ENCODE results near the gene ZNF322. TPM values are rescaled to one million over a fixed set of nuclear protein-coding genes. Genes with fewer than 3 reads are reported as not detected.
A peak's percentile ranks its signal among the peaks of the same experiment; 100 is the strongest.

ZNF322 gene
- polyA plus RNA-seq, 4 donors: 4.7 to 25.7 (median 5.7) TPM

GRCh38 chr6:26609463-26609862 is 50.1 kb downstream of the ZNF322 start:
- 59 to 68% (median 60%) methylated on average over 3 of the region's 3 CpGs for WGBS, 3 donors

GRCh38 chr6:26607434-26608230 is 51.9 kb downstream of the ZNF322 start:
- FAIRE-seq (no peak), DNase-seq (peak; percentile 74 to 80)
- no peaks in the 10 kb centered on the region for H3K4me1 ChIP-seq (ENCODE audit: control insufficient read depth in 3 of 3, insufficient read depth in 2 of 3, low read depth in 1 of 3, low read length in 2 of 3)
- no peaks in the 10 kb centered on the region for H3K36me3 ChIP-seq (ENCODE audit: control insufficient read depth in 3 of 3, insufficient read depth in 2 of 3, low read depth in 1 of 3, low read length in 3 of 3)
- H3K27me3 ChIP-seq (ENCODE audit: control insufficient read depth in 3 of 3, insufficient read depth in 3 of 3, low read length in 3 of 3): peaks cover 0 to 23% (median 4%) of the 10 kb centered on the region in 3 donors
- 20 to 46% (median 29%) methylated on average over 7 of the region's 7 CpGs for WGBS, 3 donors
- no peak overlapping the region for H3K27ac ChIP-seq (ENCODE audit: low read depth in 1 of 3, low read length in 2 of 3)
- peak overlapping the region in 2 of 3 donors; percentile 12 to 30 for H3K4me3 ChIP-seq (ENCODE audit: low read depth in 1 of 3, low read length in 3 of 3)
- H3K9me3 ChIP-seq (ENCODE audit: control insufficient read depth in 2 of 2, insufficient read depth in 1 of 2, low read depth in 1 of 2, low read length in 1 of 2): no peaks in the 10 kb centered on the region

More at GRCh38 chr6:26609463-26609862, 50.1 kb downstream of the ZNF322 start:
- Histone ChIP-seq H3K4me1 (ENCODE audit: control insufficient read depth in 3 of 3, insufficient read depth in 2 of 3, low read depth in 1 of 3, low read length in 2 of 3) (peaks cover 0 to 11% (median 4%) of the 10 kb centered on the region in 3 donors), H3K4me3 (ENCODE audit: low read depth in 1 of 3, low read length in 3 of 3) (no peak overlapping the region), H3K9me3 (ENCODE audit: control insufficient read depth in 2 of 2, insufficient read depth in 1 of 2, low read depth in 1 of 2, low read length in 1 of 2) (peaks cover 0 to 2% of the 10 kb centered on the region in 2 donors), H3K27me3 (ENCODE audit: control insufficient read depth in 3 of 3, insufficient read depth in 3 of 3, low read length in 3 of 3) (peaks cover 0 to 41% (median 19%) of the 10 kb centered on the region in 3 donors), H3K27ac (ENCODE audit: low read depth in 1 of 3, low read length in 2 of 3) (no peak overlapping the region), H3K36me3 (ENCODE audit: control insufficient read depth in 3 of 3, insufficient read depth in 2 of 3, low read depth in 1 of 3, low read length in 3 of 3) (no peaks in the 10 kb centered on the region)
- DNase-seq (no peak), FAIRE-seq (no peak)

GRCh38 chr6:26604797-26605196 is 54.7 kb downstream of the ZNF322 start:
- Histone ChIP-seq H3K4me3 (ENCODE audit: low read depth in 1 of 3, low read length in 3 of 3) (no peak overlapping the region), H3K27me3 (ENCODE audit: control insufficient read depth in 3 of 3, insufficient read depth in 3 of 3, low read length in 3 of 3) (no peaks in the 10 kb centered on the region), H3K9me3 (ENCODE audit: control insufficient read depth in 2 of 2, insufficient read depth in 1 of 2, low read depth in 1 of 2, low read length in 1 of 2) (no peaks in the 10 kb centered on the region), H3K36me3 (ENCODE audit: control insufficient read depth in 3 of 3, insufficient read depth in 2 of 3, low read depth in 1 of 3, low read length in 3 of 3) (no peaks in the 10 kb centered on the region), H3K27ac (ENCODE audit: low read depth in 1 of 3, low read length in 2 of 3) (no peak overlapping the region), H3K4me1 (ENCODE audit: control insufficient read depth in 3 of 3, insufficient read depth in 2 of 3, low read depth in 1 of 3, low read length in 2 of 3) (no peaks in the 10 kb centered on the region)
- 60 to 63% (median 62%) methylated on average over 3 of the region's 3 CpGs for WGBS, 3 donors
- DNase-seq (no peak), FAIRE-seq (no peak)

- no peak overlapping the region for H3K4me3 ChIP-seq (ENCODE audit: low read depth in 1 of 3, low read length in 3 of 3)
- FAIRE-seq (no peak), DNase-seq (no peak)
- H3K9me3 ChIP-seq (ENCODE audit: control insufficient read depth in 2 of 2, insufficient read depth in 1 of 2, low read depth in 1 of 2, low read length in 1 of 2): no peaks in the 10 kb centered on the region
- H3K27ac ChIP-seq (ENCODE audit: low read depth in 1 of 3, low read length in 2 of 3): no peak overlapping the region
- 66 to 73% (median 72%) methylated on average over 3 of the region's 3 CpGs for WGBS, 3 donors
- no peaks in the 10 kb centered on the region for H3K27me3 ChIP-seq (ENCODE audit: control insufficient read depth in 3 of 3, insufficient read depth in 3 of 3, low read length in 3 of 3)
- H3K36me3 ChIP-seq (ENCODE audit: control insufficient read depth in 3 of 3, insufficient read depth in 2 of 3, low read depth in 1 of 3, low read length in 3 of 3): peaks cover 0 to 4% (median 0%) of the 10 kb centered on the region in 3 donors
- no peaks in the 10 kb centered on the region for H3K4me1 ChIP-seq (ENCODE audit: control insufficient read depth in 3 of 3, insufficient read depth in 2 of 3, low read depth in 1 of 3, low read length in 2 of 3)
Observed at GRCh38 chr6:26604026-26604425, 55.5 kb downstream of the ZNF322 start.

- WGBS, 3 donors: 71 to 84% (median 84%) methylated on average over 3 of the region's 3 CpGs
- DNase-seq (no peak), FAIRE-seq (no peak)
- Histone ChIP-seq H3K36me3 (ENCODE audit: control insufficient read depth in 3 of 3, insufficient read depth in 2 of 3, low read depth in 1 of 3, low read length in 3 of 3) (peaks cover 4 to 10% (median 7%) of the 10 kb centered on the region in 3 donors), H3K27me3 (ENCODE audit: control insufficient read depth in 3 of 3, insufficient read depth in 3 of 3, low read length in 3 of 3) (no peaks in the 10 kb centered on the region), H3K4me1 (ENCODE audit: control insufficient read depth in 3 of 3, insufficient read depth in 2 of 3, low read depth in 1 of 3, low read length in 2 of 3) (peaks cover 2 to 6% (median 5%) of the 10 kb centered on the region in 3 donors), H3K27ac (ENCODE audit: low read depth in 1 of 3, low read length in 2 of 3) (no peak overlapping the region), H3K4me3 (ENCODE audit: low read depth in 1 of 3, low read length in 3 of 3) (no peak overlapping the region), H3K9me3 (ENCODE audit: control insufficient read depth in 2 of 2, insufficient read depth in 1 of 2, low read depth in 1 of 2, low read length in 1 of 2) (no peaks in the 10 kb centered on the region)
Observed at GRCh38 chr6:26602262-26602661, 57.3 kb downstream of the ZNF322 start.

GRCh38 chr6:26600759-26601158 is 58.8 kb downstream of the ZNF322 start:
- H3K4me3 ChIP-seq (ENCODE audit: low read depth in 1 of 3, low read length in 3 of 3): no peak overlapping the region
- FAIRE-seq: no peak
- no peaks in the 10 kb centered on the region for H3K27me3 ChIP-seq (ENCODE audit: control insufficient read depth in 3 of 3, insufficient read depth in 3 of 3, low read length in 3 of 3)

GRCh38 chr6:26599591-26599990 is 60.0 kb downstream of the ZNF322 start:
- H3K27me3 ChIP-seq (ENCODE audit: control insufficient read depth in 3 of 3, insufficient read depth in 3 of 3, low read length in 3 of 3): peaks cover 0 to 4% (median 0%) of the 10 kb centered on the region in 3 donors
- no peaks in the 10 kb centered on the region for H3K9me3 ChIP-seq (ENCODE audit: control insufficient read depth in 2 of 2, insufficient read depth in 1 of 2, low read depth in 1 of 2, low read length in 1 of 2)
- FAIRE-seq: no peak
- no peak overlapping the region for H3K27ac ChIP-seq (ENCODE audit: low read depth in 1 of 3, low read length in 2 of 3)
- peaks cover 2 to 6% (median 5%) of the 10 kb centered on the region in 3 donors for H3K4me1 ChIP-seq (ENCODE audit: control insufficient read depth in 3 of 3, insufficient read depth in 2 of 3, low read depth in 1 of 3, low read length in 2 of 3)
- H3K36me3 ChIP-seq (ENCODE audit: control insufficient read depth in 3 of 3, insufficient read depth in 2 of 3, low read depth in 1 of 3, low read length in 3 of 3): peaks cover 4 to 10% (median 7%) of the 10 kb centered on the region in 3 donors
- no peak for DNase-seq
- no peak overlapping the region for H3K4me3 ChIP-seq (ENCODE audit: low read depth in 1 of 3, low read length in 3 of 3)
- 75 to 90% (median 81%) methylated on average over 1 of the region's 1 CpG for WGBS, 3 donors

More at GRCh38 chr6:26600759-26601158, 58.8 kb downstream of the ZNF322 start:
- DNase-seq: no peak
- H3K36me3 ChIP-seq (ENCODE audit: control insufficient read depth in 3 of 3, insufficient read depth in 2 of 3, low read depth in 1 of 3, low read length in 3 of 3): peaks cover 4 to 10% (median 7%) of the 10 kb centered on the region in 3 donors
- H3K27ac ChIP-seq (ENCODE audit: low read depth in 1 of 3, low read length in 2 of 3): no peak overlapping the region
- H3K4me1 ChIP-seq (ENCODE audit: control insufficient read depth in 3 of 3, insufficient read depth in 2 of 3, low read depth in 1 of 3, low read length in 2 of 3): peaks cover 2 to 6% (median 5%) of the 10 kb centered on the region in 3 donors
- H3K9me3 ChIP-seq (ENCODE audit: control insufficient read depth in 2 of 2, insufficient read depth in 1 of 2, low read depth in 1 of 2, low read length in 1 of 2): no peaks in the 10 kb centered on the region

GRCh38 chr6:26599134-26599533 is 60.4 kb downstream of the ZNF322 start:
- H3K27me3 ChIP-seq (ENCODE audit: control insufficient read depth in 3 of 3, insufficient read depth in 3 of 3, low read length in 3 of 3): peaks cover 0 to 7% (median 2%) of the 10 kb centered on the region in 3 donors
- peaks cover 4 to 10% (median 7%) of the 10 kb centered on the region in 3 donors for H3K36me3 ChIP-seq (ENCODE audit: control insufficient read depth in 3 of 3, insufficient read depth in 2 of 3, low read depth in 1 of 3, low read length in 3 of 3)
- H3K27ac ChIP-seq (ENCODE audit: low read depth in 1 of 3, low read length in 2 of 3): no peak overlapping the region
- H3K9me3 ChIP-seq (ENCODE audit: control insufficient read depth in 2 of 2, insufficient read depth in 1 of 2, low read depth in 1 of 2, low read length in 1 of 2): no peaks in the 10 kb centered on the region
- no peak for FAIRE-seq
- no peak overlapping the region for H3K4me3 ChIP-seq (ENCODE audit: low read depth in 1 of 3, low read length in 3 of 3)
- DNase-seq: no peak
- H3K4me1 ChIP-seq (ENCODE audit: control insufficient read depth in 3 of 3, insufficient read depth in 2 of 3, low read depth in 1 of 3, low read length in 2 of 3): peaks cover 2 to 6% (median 5%) of the 10 kb centered on the region in 3 donors
- WGBS, 3 donors: 47 to 82% (median 69%) methylated on average over 1 of the region's 1 CpG

Data from small intestine (tissue), 7 donors.